ENCODE measurements around the gene SMYD1.

Gene SMYD1

DNA sequence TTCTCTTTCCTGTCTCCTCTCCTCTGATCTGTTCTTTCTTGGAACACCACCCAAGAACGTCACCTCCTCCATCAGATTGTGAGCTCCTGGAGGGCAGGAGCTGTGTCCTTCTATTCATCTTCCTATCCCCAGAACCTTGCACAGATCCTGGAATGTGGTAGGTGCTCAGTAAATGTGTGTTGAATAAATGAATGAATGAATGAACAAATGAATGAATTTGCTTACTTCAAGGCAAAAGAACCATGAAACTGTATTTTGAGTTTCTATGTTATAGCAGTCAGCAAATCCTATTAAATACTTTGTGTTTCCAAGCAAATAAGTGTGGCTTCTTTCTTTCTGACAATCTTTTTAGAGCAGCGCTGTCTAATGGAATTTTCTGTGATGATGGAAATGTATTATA lies 45.4 kb downstream of the SMYD1 start:
- TF ChIP-seq, protein P1, sequence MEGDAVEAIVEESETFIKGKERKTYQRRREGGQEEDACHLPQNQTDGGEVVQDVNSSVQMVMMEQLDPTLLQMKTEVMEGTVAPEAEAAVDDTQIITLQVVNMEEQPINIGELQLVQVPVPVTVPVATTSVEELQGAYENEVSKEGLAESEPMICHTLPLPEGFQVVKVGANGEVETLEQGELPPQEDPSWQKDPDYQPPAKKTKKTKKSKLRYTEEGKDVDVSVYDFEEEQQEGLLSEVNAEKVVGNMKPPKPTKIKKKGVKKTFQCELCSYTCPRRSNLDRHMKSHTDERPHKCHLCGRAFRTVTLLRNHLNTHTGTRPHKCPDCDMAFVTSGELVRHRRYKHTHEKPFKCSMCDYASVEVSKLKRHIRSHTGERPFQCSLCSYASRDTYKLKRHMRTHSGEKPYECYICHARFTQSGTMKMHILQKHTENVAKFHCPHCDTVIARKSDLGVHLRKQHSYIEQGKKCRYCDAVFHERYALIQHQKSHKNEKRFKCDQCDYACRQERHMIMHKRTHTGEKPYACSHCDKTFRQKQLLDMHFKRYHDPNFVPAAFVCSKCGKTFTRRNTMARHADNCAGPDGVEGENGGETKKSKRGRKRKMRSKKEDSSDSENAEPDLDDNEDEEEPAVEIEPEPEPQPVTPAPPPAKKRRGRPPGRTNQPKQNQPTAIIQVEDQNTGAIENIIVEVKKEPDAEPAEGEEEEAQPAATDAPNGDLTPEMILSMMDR (IDR thresholded peaks at IDR 0.05; ENCODE audit: extremely low read depth, insufficient read depth, missing control alignments) = no peak
- in situ Hi-C loops (cut with MboI; ENCODE audit: low pct_unique_long_range_greater_than_20kb, low sequenced_read_pairs, unreplicated experiment) = no loop called here
- no peak for DNase-seq (ENCODE audit: low spot score)

GRCh38 chr2:88114889-88115288 lies 47.3 kb downstream of the SMYD1 start:
- TF ChIP-seq, protein P1 (IDR thresholded peaks at IDR 0.05; ENCODE audit: extremely low read depth, insufficient read depth, missing control alignments) = no peak
- no peak for DNase-seq (ENCODE audit: low spot score)
- in situ Hi-C loops (cut with MboI; ENCODE audit: low pct_unique_long_range_greater_than_20kb, low sequenced_read_pairs, unreplicated experiment) = no loop called here

DNA sequence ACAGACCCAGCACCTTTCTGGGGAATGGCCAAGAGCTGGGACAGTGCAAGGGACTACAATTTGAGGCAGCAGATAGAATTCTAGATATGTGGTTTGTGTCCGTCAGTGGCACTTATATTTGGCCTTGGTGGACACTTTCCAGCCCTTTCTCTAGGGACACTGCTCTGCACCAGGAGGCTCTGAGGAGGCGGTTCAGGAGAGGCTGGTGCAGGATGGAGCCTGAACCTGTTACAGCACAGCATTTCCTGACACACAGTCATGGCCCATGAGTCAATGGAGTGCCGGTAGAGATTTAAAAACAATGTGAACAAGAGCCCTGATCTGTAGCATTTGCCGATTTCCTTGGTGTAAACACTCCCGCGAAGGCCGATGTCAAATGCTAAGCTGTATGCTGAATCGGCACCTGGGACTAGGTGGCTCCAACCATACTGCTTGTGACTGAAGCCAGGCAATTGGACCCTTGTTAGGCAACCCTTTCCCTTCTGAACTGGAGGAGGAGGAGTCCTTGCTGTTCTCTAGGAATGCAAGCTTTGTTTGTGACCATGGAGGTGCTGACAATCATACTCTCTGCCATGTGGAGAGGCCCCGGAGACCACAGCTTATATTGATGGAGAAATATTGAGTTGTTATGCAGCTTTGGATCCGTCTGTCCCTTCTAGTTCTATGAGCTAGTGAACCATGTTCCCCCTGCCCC lies 48.3 kb downstream of the SMYD1 start:
- in situ Hi-C loops (cut with MboI; ENCODE audit: low pct_unique_long_range_greater_than_20kb, low sequenced_read_pairs, unreplicated experiment) = no loop called here
- TF ChIP-seq, protein P1 (IDR thresholded peaks at IDR 0.05; ENCODE audit: extremely low read depth, insufficient read depth, missing control alignments) = no peak

GRCh38 chr2:88116669-88117432 lies 49.2 kb downstream of the SMYD1 start:
- TF ChIP-seq, protein P1 (IDR thresholded peaks at IDR 0.05; ENCODE audit: extremely low read depth, insufficient read depth, missing control alignments) = no peak
- in situ Hi-C loops (cut with MboI; ENCODE audit: low pct_unique_long_range_greater_than_20kb, low sequenced_read_pairs, unreplicated experiment) = no loop called here
- DNase-seq (ENCODE audit: low spot score) = no peak

More for the DNA sequence above, 48.3 kb downstream of the SMYD1 start:
- DNase-seq (ENCODE audit: low spot score) = no peak

GRCh38 chr2:88117973-88118372 lies 50.3 kb downstream of the SMYD1 start:
- in situ Hi-C loops (cut with MboI; ENCODE audit: low pct_unique_long_range_greater_than_20kb, low sequenced_read_pairs, unreplicated experiment) = no loop called here
- DNase-seq (ENCODE audit: low spot score) = no peak
- TF ChIP-seq, protein P1 (IDR thresholded peaks at IDR 0.05; ENCODE audit: extremely low read depth, insufficient read depth, missing control alignments) = no peak

DNA sequence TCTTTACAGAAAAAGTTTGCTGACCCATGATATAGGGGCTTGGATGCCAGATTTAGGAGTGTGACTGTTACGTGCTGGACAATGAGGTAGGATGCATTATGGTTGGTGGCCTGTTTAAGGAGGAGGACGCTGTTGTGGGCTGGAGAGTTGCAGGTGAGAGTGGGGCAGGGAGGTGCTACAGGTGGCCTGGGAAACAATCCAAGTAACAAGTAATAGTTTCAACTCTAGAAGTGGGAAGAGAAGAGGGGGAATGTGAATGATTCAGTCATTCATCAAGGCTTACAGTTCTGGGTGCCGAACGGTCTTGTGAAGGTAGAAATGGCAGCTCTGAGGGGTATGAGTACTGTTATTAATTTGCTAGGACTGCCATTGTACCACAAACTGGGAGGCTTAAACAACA lies 54.1 kb downstream of the SMYD1 start:
- no peak for DNase-seq (ENCODE audit: low spot score)
- in situ Hi-C loops (cut with MboI; ENCODE audit: low pct_unique_long_range_greater_than_20kb, low sequenced_read_pairs, unreplicated experiment) = no loop called here
- TF ChIP-seq, protein P1 (IDR thresholded peaks at IDR 0.05; ENCODE audit: extremely low read depth, insufficient read depth, missing control alignments) = no peak
